A549 (cell line): ENCODE data around the gene RDH11.

Experiments
- BHLHE40 ChIP-seq: IDR thresholded peaks from 2 replicates; pipeline ENCODE4 v1.6.1; 2012; ENCODE audit warnings: low read depth, low read length, inconsistent platforms
- CTCF ChIP-seq: fragments of >200 bp; sonication (Bioruptor Twin); formaldehyde crosslinking; IDR thresholded peaks from 3 replicates; pipeline ENCODE4 v1.5.1; 2016
- ELK1 ChIP-seq: fragments of 150-350 bp; IDR thresholded peaks from 2 replicates; pipeline ENCODE4 v1.6.1; 2014; ENCODE audit warnings: low read depth, mild to moderate bottlenecking, low read length
- FOSL2 ChIP-seq, 2 experiments: fragments of 450-650 bp in 1 of 2; fragments of >200 bp in 1 of 2; sonication (Bioruptor Twin) in 1 of 2; formaldehyde crosslinking; IDR thresholded peaks; 2 replicates each; pipeline versions ENCODE4 v1.5.0 to v1.6.1; 2016 to 2020; ENCODE audit warnings: mild to moderate bottlenecking in 1 of 2, moderate library complexity in 1 of 2
- MAX ChIP-seq: IDR thresholded peaks from 2 replicates; pipeline ENCODE4 v1.6.1; 2012
- MYC ChIP-seq: IDR thresholded peaks from 2 replicates; pipeline ENCODE4 v1.6.1; 2012; ENCODE audit warnings: mild to moderate bottlenecking, inconsistent platforms, low read length, improper control_type of control experiment, borderline replicate concordance
- RCOR1 ChIP-seq: fragments of 150-350 bp; IDR thresholded peaks from 2 replicates; pipeline ENCODE4 v1.6.1; 2014; ENCODE audit warnings: antibody characterized with exemption, low read length, low read depth
- SMC3 ChIP-seq: fragments of >200 bp; sonication (Bioruptor Twin); formaldehyde crosslinking; IDR thresholded peaks from 3 replicates; pipeline ENCODE4 v1.6.1; 2018; ENCODE audit warnings: inconsistent platforms
- TFCP2L1 ChIP-seq: fragments of 250-450 bp; sonication (Bioruptor Pico); IDR thresholded peaks from 2 replicates; pipeline ENCODE4 v1.5.0; 2021; ENCODE audit warnings: mild to moderate bottlenecking
- TP53 ChIP-seq: fragments of 250-450 bp; sonication (Bioruptor Pico); IDR thresholded peaks from 2 replicates; pipeline ENCODE4 v1.5.0; 2021; ENCODE audit warnings: mild to moderate bottlenecking, moderate library complexity

- TF ChIP-seq CTCF, result no peak
- TF ChIP-seq SMC3, result no peak
- no peak for TF ChIP-seq FOSL2 (IDR thresholded peaks at IDR 0.05)
- TF ChIP-seq FOSL2 (CRISPR knock-in tag; IDR thresholded peaks at IDR 0.05), result no peak
- no peak for TF ChIP-seq TP53 (CRISPR knock-in tag)
- no peak for TF ChIP-seq MAX
- no peak for TF ChIP-seq ELK1
- TF ChIP-seq TFCP2L1, result no peak
- TF ChIP-seq MYC, result no peak
- no peak for TF ChIP-seq RCOR1
- TF ChIP-seq BHLHE40, result no peak
Measured at GRCh38 chr14:67719866-67720265, 24.3 kb upstream of the RDH11 start.
